SK-N-SH (cell line): ENCODE measurements around the gene ADCK1. TPM values are rescaled to one million over a fixed set of nuclear protein-coding genes. Genes with fewer than 3 reads are reported as not detected.
A peak's percentile ranks its signal among the peaks of the same experiment; 100 is the strongest.

ENCODE experiments used
- CTCF ChIA-PET: fragments of 300-600, 350-600 bp; formaldehyde crosslinking; extraction: SDS; loops from one replicate; lab custom pipeline; 2021; lab: Yijun Ruan, JAX
- POLR2A ChIA-PET: fragments of 350-600 bp; sonication (Branson Sonifier 250); formaldehyde crosslinking; extraction: SDS; loops from one replicate; lab custom pipeline; 2020; ENCODE audit warnings: antibody characterized with exemption, inconsistent platforms; lab: Yijun Ruan, JAX
- DNase-seq: peaks from one replicate; pipeline ENCODE4 v3.0.0; 2012
- H2AFZ ChIP-seq: fragments of 200-600 bp; sonication (generic); 2 replicates; pipeline ENCODE4 v1.8.1; 2016; ENCODE audit warnings: antibody characterized with exemption, mild to moderate bottlenecking, low read depth
- H3F3A ChIP-seq: fragments of 200-600 bp; sonication (generic); replicated peaks from 2 replicates; pipeline ENCODE3; 2016; ENCODE audit warnings: antibody characterized with exemption, mild to moderate bottlenecking; ENCODE audit not compliant: insufficient read depth
- H3K27ac ChIP-seq, 2 experiments: fragments of 200-500 bp in 1 of 2; fragments of 200-600 bp in 1 of 2; sonication (Bioruptor generic) in 1 of 2; sonication (generic), shearing (Covaris generic) in 1 of 2; 2 replicates each; pipeline versions ENCODE4 v1.5.1 to v1.6.1; 2014 to 2016; ENCODE audit warnings: low read depth in 2 of 2, inconsistent platforms in 1 of 2, low read length in 1 of 2, mild to moderate bottlenecking in 1 of 2, mixed read lengths in 1 of 2
- H3K27me3 ChIP-seq: fragments of 200-600 bp; sonication (generic), shearing (Covaris generic); 2 replicates; pipeline ENCODE4 v1.6.1; 2016; ENCODE audit warnings: mixed run types; ENCODE audit not compliant: insufficient read depth
- H3K36me3 ChIP-seq, 2 experiments: fragments of 200-500 bp in 1 of 2; fragments of 200-600 bp in 1 of 2; sonication (Bioruptor generic) in 1 of 2; sonication (generic) in 1 of 2; replicated peaks in 1 of 2; 2 replicates each; pipeline versions ENCODE3 to v1.5.1; 2014 to 2016; ENCODE audit warnings: low read length in 1 of 2, mild to moderate bottlenecking in 1 of 2; ENCODE audit not compliant: insufficient read depth in 2 of 2, control insufficient read depth in 1 of 2
- H3K4me1 ChIP-seq, 2 experiments: fragments of 200-500 bp in 1 of 2; fragments of 200-600 bp in 1 of 2; sonication (Bioruptor generic) in 1 of 2; sonication (generic), shearing (Covaris generic) in 1 of 2; 2 replicates each; pipeline versions ENCODE4 v1.5.1 to v1.6.1; 2014 to 2016; ENCODE audit warnings: low read depth in 1 of 2, low read length in 1 of 2, mixed run types in 1 of 2; ENCODE audit not compliant: insufficient read depth in 2 of 2, control insufficient read depth in 1 of 2
- H3K4me2 ChIP-seq: fragments of 200-600 bp; sonication (generic), shearing (Covaris generic); 2 replicates; pipeline ENCODE4 v1.6.1; 2017; ENCODE audit warnings: mixed run types
- H3K4me3 ChIP-seq, 2 experiments: fragments of 200-500 bp in 1 of 2; fragments of 200-600 bp in 1 of 2; sonication (Bioruptor generic) in 1 of 2; sonication (generic), shearing (Covaris generic) in 1 of 2; 2 replicates each; pipeline versions ENCODE4 v1.5.1 to v1.8.1; 2014 to 2016; ENCODE audit warnings: low read depth in 2 of 2, inconsistent platforms in 1 of 2, low read length in 1 of 2, mild to moderate bottlenecking in 1 of 2, mixed read lengths in 1 of 2, moderate library complexity in 1 of 2
- H3K79me2 ChIP-seq: fragments of 200-600 bp; sonication (generic); 2 replicates; pipeline ENCODE4 v1.8.1; 2017; ENCODE audit warnings: mild to moderate bottlenecking; ENCODE audit not compliant: insufficient read depth
- H3K9ac ChIP-seq: fragments of 200-600 bp; sonication (generic); 2 replicates; pipeline ENCODE4 v1.6.1; 2017; ENCODE audit warnings: mixed run types
- H3K9me2 ChIP-seq: fragments of 200-600 bp; sonication (generic); 2 replicates; pipeline ENCODE4 v1.6.1; 2017; ENCODE audit warnings: mixed run types
- H3K9me3 ChIP-seq: fragments of 200-600 bp; sonication (generic); 2 replicates; pipeline ENCODE4 v1.6.1; 2017; ENCODE audit warnings: mixed run types, mild to moderate bottlenecking, moderate library complexity
- H4K20me1 ChIP-seq: fragments of 200-600 bp; sonication (generic); 2 replicates; pipeline ENCODE4 v1.6.1; 2017; ENCODE audit warnings: mild to moderate bottlenecking, mixed run types; ENCODE audit not compliant: insufficient read depth
- CHD2 ChIP-seq: fragments of 150-350 bp; IDR thresholded peaks from 2 replicates; pipeline ENCODE4 v1.6.1; 2018; ENCODE audit warnings: low read length; ENCODE audit not compliant: partially characterized antibody
- EP300 ChIP-seq, 2 experiments: IDR thresholded peaks; 2 replicates each; pipeline versions ENCODE4 v1.4.0 to v1.6.1; 2012; ENCODE audit warnings: borderline replicate concordance in 1 of 2, low read depth in 1 of 2, low read length in 1 of 2
- EZH2phosphoT487 ChIP-seq: fragments of 200-600 bp; sonication (generic); IDR thresholded peaks from 2 replicates; pipeline ENCODE4 v1.6.1; 2017; ENCODE audit warnings: low read depth, mixed run types, mild to moderate bottlenecking, antibody characterized with exemption, moderate library complexity, borderline replicate concordance
- FOXJ3 ChIP-seq: sonication (generic); formaldehyde crosslinking; IDR thresholded peaks from 2 replicates; pipeline ENCODE4 v1.5.1; 2020; ENCODE audit warnings: mild to moderate bottlenecking, missing genetic modification reagents
- MEF2A ChIP-seq: IDR thresholded peaks from 2 replicates; pipeline ENCODE4 v1.4.0; 2012; ENCODE audit warnings: low read depth, borderline replicate concordance
- MXI1 ChIP-seq: IDR thresholded peaks from 2 replicates; pipeline ENCODE4 v1.6.1; 2012; ENCODE audit warnings: mild to moderate bottlenecking, low read depth, low read length, improper control_type of control experiment
- NFIC ChIP-seq: IDR thresholded peaks from 2 replicates; pipeline ENCODE4 v1.4.0; 2012; ENCODE audit warnings: borderline replicate concordance
- POLR2AphosphoS5 ChIP-seq: IDR thresholded peaks from 2 replicates; pipeline ENCODE4 v1.6.1; 2012; ENCODE audit warnings: low read depth, low read length
- RAD21 ChIP-seq: IDR thresholded peaks from 2 replicates; pipeline ENCODE4 v1.6.1; 2012; ENCODE audit warnings: mild to moderate bottlenecking, low read length
- RCOR1 ChIP-seq: fragments of 150-350 bp; IDR thresholded peaks from 2 replicates; pipeline ENCODE4 v1.6.1; 2017; ENCODE audit warnings: antibody characterized with exemption, low read length
- RFX5 ChIP-seq: IDR thresholded peaks from 2 replicates; pipeline ENCODE4 v1.6.1; 2012; ENCODE audit warnings: mild to moderate bottlenecking, improper control_type of control experiment, low read length
- SIN3A ChIP-seq: IDR thresholded peaks from 2 replicates; pipeline ENCODE4 v1.6.1; 2012; ENCODE audit warnings: low read depth, mild to moderate bottlenecking, low read length, moderate library complexity, borderline replicate concordance
- SMC3 ChIP-seq: IDR thresholded peaks from 2 replicates; pipeline ENCODE4 v1.6.1; 2012; ENCODE audit warnings: low read depth, low read length, improper control_type of control experiment
- TAF1 ChIP-seq: IDR thresholded peaks from 2 replicates; pipeline ENCODE4 v1.6.1; 2012; ENCODE audit warnings: low read depth, mild to moderate bottlenecking, low read length, moderate library complexity, borderline replicate concordance
- TCF12 ChIP-seq: IDR thresholded peaks from 2 replicates; pipeline ENCODE4 v1.4.0; 2012
- TEAD4 ChIP-seq: IDR thresholded peaks from 2 replicates; pipeline ENCODE4 v1.4.0; 2012; ENCODE audit warnings: mild to moderate bottlenecking, borderline replicate concordance; ENCODE audit not compliant: insufficient read depth
- USF1 ChIP-seq: IDR thresholded peaks from 2 replicates; pipeline ENCODE4 v1.4.0; 2012; ENCODE audit warnings: low read depth, borderline replicate concordance
- YY1 ChIP-seq: IDR thresholded peaks from 2 replicates; pipeline ENCODE4 v1.4.0; 2012; ENCODE audit warnings: low read depth, mild to moderate bottlenecking
- WGBS: methylation state at CpG from one replicate; pipeline ENCODE4 v1.1.6; 2017; ENCODE audit warnings: low lambda C conversion rate; 5-methylcytosine and 5-hydroxymethylcytosine counted together
- polyA plus RNA-seq, 3 experiments: library from polyadenylated mRNA; depleted of rRNA; stranded (reverse); fragments of >200 nt; gene quantifications; 2 replicates each; pipeline ENCODE4 v1.2.3, GENCODE V29; 2012
- TF ChIP-seq, protein P1 (sequence below): IDR thresholded peaks from 2 replicates; pipeline ENCODE4; 2012
- TF ChIP-seq, protein P2 (sequence below): fragments of 150-350 bp; IDR thresholded peaks from 2 replicates; pipeline ENCODE4 v1.6.1; 2017; ENCODE audit warnings: antibody characterized with exemption, low read length, low read depth, borderline replicate concordance

ADCK1 gene
- polyA plus RNA-seq, 1 of the 3 experiments (the other 2 are of a cell fraction) = 11.4 TPM

- no peaks in the 10 kb centered on the region for H3K36me3 ChIP-seq
- no peaks in the 10 kb centered on the region for H3K27me3 ChIP-seq
- H3K9me3 ChIP-seq = no peaks in the 10 kb centered on the region
- WGBS = 57% methylated on average over 4 of the region's 5 CpGs
- H3F3A ChIP-seq = no peaks in the 10 kb centered on the region
- H3K4me3 ChIP-seq = no peak overlapping the region
- ChIA-PET POLR2A (no interaction called here), CTCF (interaction anchor here (0.8 to 2.3 kb wide), 4 partner anchors 10 to 685 kb away, joined by 3 to 6 read pairs (median 4); no protein-coding TSS in a partner anchor)
- peak; percentile 85 for DNase-seq
- peaks cover 0 to 81% of the 10 kb centered on the region in 2 experiments; a peak in 2 of 4 replicates for H3K4me1 ChIP-seq
- no peak overlapping the region for H3K9ac ChIP-seq
- H3K4me2 ChIP-seq = no peak overlapping the region
- H2AFZ ChIP-seq = no peak overlapping the region
- H3K27ac ChIP-seq = peak overlapping the region; percentile 28 to 99; a peak in 3 of 4 replicates
- no peaks in the 10 kb centered on the region for H3K9me2 ChIP-seq
- no peaks in the 10 kb centered on the region for H4K20me1 ChIP-seq
- no peaks in the 10 kb centered on the region for H3K79me2 ChIP-seq
- TF ChIP-seq, protein P1, sequence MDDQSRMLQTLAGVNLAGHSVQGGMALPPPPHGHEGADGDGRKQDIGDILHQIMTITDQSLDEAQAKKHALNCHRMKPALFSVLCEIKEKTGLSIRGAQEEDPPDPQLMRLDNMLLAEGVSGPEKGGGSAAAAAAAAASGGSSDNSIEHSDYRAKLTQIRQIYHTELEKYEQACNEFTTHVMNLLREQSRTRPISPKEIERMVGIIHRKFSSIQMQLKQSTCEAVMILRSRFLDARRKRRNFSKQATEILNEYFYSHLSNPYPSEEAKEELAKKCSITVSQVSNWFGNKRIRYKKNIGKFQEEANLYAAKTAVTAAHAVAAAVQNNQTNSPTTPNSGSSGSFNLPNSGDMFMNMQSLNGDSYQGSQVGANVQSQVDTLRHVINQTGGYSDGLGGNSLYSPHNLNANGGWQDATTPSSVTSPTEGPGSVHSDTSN = no peak
- TF ChIP-seq RCOR1 = peak; percentile 22; the same call in 1 of the 2 replicates
- TF ChIP-seq NFIC = peak; percentile 70
- peak; percentile 79 for TF ChIP-seq CHD2
- TF ChIP-seq, protein P2, sequence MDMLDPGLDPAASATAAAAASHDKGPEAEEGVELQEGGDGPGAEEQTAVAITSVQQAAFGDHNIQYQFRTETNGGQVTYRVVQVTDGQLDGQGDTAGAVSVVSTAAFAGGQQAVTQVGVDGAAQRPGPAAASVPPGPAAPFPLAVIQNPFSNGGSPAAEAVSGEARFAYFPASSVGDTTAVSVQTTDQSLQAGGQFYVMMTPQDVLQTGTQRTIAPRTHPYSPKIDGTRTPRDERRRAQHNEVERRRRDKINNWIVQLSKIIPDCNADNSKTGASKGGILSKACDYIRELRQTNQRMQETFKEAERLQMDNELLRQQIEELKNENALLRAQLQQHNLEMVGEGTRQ = no peak
- TF ChIP-seq EP300 (IDR thresholded peaks at IDR 0.05; ENCODE audit: borderline replicate concordance in 1 of 2, low read depth in 1 of 2, low read length in 1 of 2) = peak in 1 of 2 experiments; percentile 83; a peak in 2 of 4 replicates
- no peak for TF ChIP-seq POLR2AphosphoS5
- TF ChIP-seq FOXJ3 = peak; percentile 96
- peak; percentile 36; the same call in 1 of the 2 replicates for TF ChIP-seq TCF12
- TF ChIP-seq SMC3 = peak; percentile 12; the same call in 1 of the 2 replicates
- peak; percentile 6; the same call in 1 of the 2 replicates for TF ChIP-seq RAD21
- TF ChIP-seq SIN3A = no peak
- peak; percentile 74; the same call in 1 of the 2 replicates for TF ChIP-seq MXI1
- no peak for TF ChIP-seq EZH2phosphoT487
Observed at GRCh38 chr14:77882098-77882497, 82.2 kb downstream of the ADCK1 start.

GRCh38 chr14:77882636-77883035 is 82.7 kb downstream of the ADCK1 start:
- H4K20me1 ChIP-seq = no peaks in the 10 kb centered on the region
- H3K36me3 ChIP-seq = no peaks in the 10 kb centered on the region
- H3K4me2 ChIP-seq = no peak overlapping the region
- no peaks in the 10 kb centered on the region for H3K9me2 ChIP-seq
- H3K79me2 ChIP-seq = no peaks in the 10 kb centered on the region
- no peaks in the 10 kb centered on the region for H3K27me3 ChIP-seq
- no peak overlapping the region for H3K4me3 ChIP-seq
- TF ChIP-seq YY1 (no peak), EP300 (IDR thresholded peaks at IDR 0.05; ENCODE audit: borderline replicate concordance in 1 of 2, low read depth in 1 of 2, low read length in 1 of 2) (peak in 1 of 2 experiments; percentile 26; a peak in 1 of 4 replicates), FOXJ3 (no peak), CHD2 (peak; percentile 24), RCOR1 (0 out of 2 replicates have a peak, but pooled peaks have one; percentile 20), TAF1 (no peak), TEAD4 (no peak), USF1 (no peak), MEF2A (no peak), NFIC (no peak), RFX5 (no peak)
- TF ChIP-seq, all 33 proteins: peak for 3
- Histone ChIP-seq H3K4me1 (peaks cover 0 to 83% of the 10 kb centered on the region in 2 experiments; a peak in 2 of 4 replicates), H2AFZ (no peak overlapping the region), H3K9ac (no peak overlapping the region), H3K9me3 (no peaks in the 10 kb centered on the region), H3K27ac (peak overlapping the region; percentile 28 to 99; a peak in 3 of 4 replicates), H3F3A (no peaks in the 10 kb centered on the region)
- POLR2A ChIA-PET = no interaction called here
- WGBS = 39% methylated on average over 4 of the region's 4 CpGs
- CTCF ChIA-PET = interaction anchor here (0.6 to 2.3 kb wide), 4 partner anchors 15 to 56 kb away, joined by 3 to 6 read pairs (median 4); no protein-coding TSS in a partner anchor
- DNase-seq = peak; percentile 60
